Astrocyte (in vitro differentiated cells and primary cell): ENCODE results near the gene OR1E2. TPM values are rescaled to one million over a fixed set of nuclear protein-coding genes. Genes with fewer than 3 reads are reported as not detected.
"Not testable (repeated sequence)": the region's sequence is repeated elsewhere in the genome, so short reads cannot be mapped to it uniquely, and the experiment has no call there.

Source experiments
- DNase-seq: peaks from one replicate; pipeline ENCODE4 v3.0.0-alpha.2; 2010; ENCODE audit warnings: low read depth
- FAIRE-seq: peaks from 2 replicates; lab custom pipeline; 2011; peaks lifted over from hg19 to GRCh38; lab: Jason Lieb, UNC
- H2AFZ ChIP-seq: 2 replicates; pipeline ENCODE4 v1.6.0; 2012; ENCODE audit warnings: low read depth, low read length, inconsistent platforms
- H3K27ac ChIP-seq: 2 replicates; pipeline ENCODE4 v1.5.1; 2011; ENCODE audit warnings: low read depth, low read length, inconsistent platforms
- H3K27me3 ChIP-seq: 2 replicates; pipeline ENCODE4 v1.6.0; 2011; ENCODE audit warnings: low read length, inconsistent platforms; ENCODE audit not compliant: insufficient read depth
- H3K36me3 ChIP-seq: 2 replicates; pipeline ENCODE4 v1.5.1; 2011; ENCODE audit warnings: low read length, inconsistent platforms; ENCODE audit not compliant: insufficient read depth
- H3K4me1 ChIP-seq: 2 replicates; pipeline ENCODE4 v1.5.1; 2011; ENCODE audit warnings: low read length, inconsistent platforms; ENCODE audit not compliant: insufficient read depth
- H3K4me2 ChIP-seq: 2 replicates; pipeline ENCODE4 v1.6.0; 2012; ENCODE audit warnings: low read length, inconsistent platforms
- H3K4me3 ChIP-seq: 2 replicates; pipeline ENCODE4 v1.5.1; 2011; ENCODE audit warnings: low read depth, mild to moderate bottlenecking, low read length, inconsistent platforms; ENCODE audit not compliant: insufficient read depth
- H3K79me2 ChIP-seq: 2 replicates; pipeline ENCODE4 v1.6.0; 2012; ENCODE audit warnings: mild to moderate bottlenecking, low read length, inconsistent platforms; ENCODE audit not compliant: insufficient read depth
- H3K9ac ChIP-seq: 2 replicates; pipeline ENCODE4 v1.6.0; 2012; ENCODE audit warnings: mild to moderate bottlenecking, low read length, inconsistent platforms
- H3K9me3 ChIP-seq: 2 replicates; pipeline ENCODE4 v1.5.1; 2012; ENCODE audit warnings: low read depth, mild to moderate bottlenecking, low read length, inconsistent platforms; ENCODE audit not compliant: insufficient read depth
- H4K20me1 ChIP-seq: 2 replicates; pipeline ENCODE4 v1.6.0; 2012; ENCODE audit warnings: low read length, inconsistent platforms; ENCODE audit not compliant: insufficient read depth
- H3K27ac Mint-ChIP-seq: one replicate; pipeline ENCODE4 v1.8.0; 2021; ENCODE audit warnings: mild to moderate bottlenecking, mixed read lengths; ENCODE audit not compliant: unreplicated experiment
- H3K27me3 Mint-ChIP-seq: one replicate; pipeline ENCODE4 v1.8.0; 2021; ENCODE audit warnings: low read depth, mixed read lengths; ENCODE audit not compliant: unreplicated experiment
- H3K36me3 Mint-ChIP-seq: one replicate; pipeline ENCODE4 v1.8.0; 2021; ENCODE audit warnings: low read depth, mixed read lengths; ENCODE audit not compliant: unreplicated experiment
- H3K4me1 Mint-ChIP-seq: one replicate; pipeline ENCODE4 v1.8.0; 2021; ENCODE audit warnings: low read depth, mixed read lengths; ENCODE audit not compliant: unreplicated experiment
- H3K4me3 Mint-ChIP-seq: one replicate; pipeline ENCODE4 v1.8.0; 2021; ENCODE audit warnings: mild to moderate bottlenecking, moderate library complexity, mixed read lengths; ENCODE audit not compliant: unreplicated experiment
- H3K9me3 Mint-ChIP-seq: one replicate; pipeline ENCODE4 v1.8.0; 2021; ENCODE audit warnings: mild to moderate bottlenecking, mixed read lengths; ENCODE audit not compliant: unreplicated experiment
- CTCF ChIP-seq: IDR thresholded peaks from 2 replicates; pipeline ENCODE4 v1.5.1; 2011; ENCODE audit warnings: low read depth, mild to moderate bottlenecking, inconsistent platforms, low read length, moderate library complexity; ENCODE audit not compliant: insufficient read depth
- EZH2 ChIP-seq: IDR thresholded peaks from 2 replicates; pipeline ENCODE4 v1.6.1; 2012; ENCODE audit warnings: mild to moderate bottlenecking, low read length, inconsistent platforms; ENCODE audit not compliant: insufficient read depth
- total RNA-seq: library from RNA; stranded (reverse); gene quantifications from 2 replicates; pipeline ENCODE4 v1.2.1, GENCODE V29; 2021

The OR1E2 gene
- total RNA-seq, 1 donor from 2014 or later, result not detected

GRCh38 chr17:3472137-3472536 lies 38.5 kb upstream of the OR1E2 start:
- Histone ChIP-seq H4K20me1 (no peaks in the 10 kb centered on the region), H3K79me2 (no peaks in the 10 kb centered on the region), H3K27me3 (no peaks in the 10 kb centered on the region), H3K36me3 (no peaks in the 10 kb centered on the region), H3K27ac (no peak overlapping the region), H3K4me1 (no peaks in the 10 kb centered on the region), H2AFZ (no peak overlapping the region), H3K9me3 (no peaks in the 10 kb centered on the region), H3K4me3 (no peak overlapping the region), H3K4me2 (no peak overlapping the region), H3K9ac (no peak overlapping the region)
- FAIRE-seq (no peak), DNase-seq (no peak)
- H3K9me3 Mint-ChIP-seq, result no peaks in the 10 kb centered on the region
- H3K27ac Mint-ChIP-seq, result no peak overlapping the region
- no peaks in the 10 kb centered on the region for H3K4me1 Mint-ChIP-seq
- H3K4me3 Mint-ChIP-seq, result no peak overlapping the region
- no peaks in the 10 kb centered on the region for H3K27me3 Mint-ChIP-seq
- no peak for TF ChIP-seq EZH2
- TF ChIP-seq CTCF, result no peak
- H3K36me3 Mint-ChIP-seq, result no peaks in the 10 kb centered on the region

- FAIRE-seq (no peak), DNase-seq (no peak)
- no peak for TF ChIP-seq EZH2
- no peak for TF ChIP-seq CTCF
- Mint-ChIP-seq H3K4me1 (no peaks in the 10 kb centered on the region), H3K4me3 (no peak within 1 kb of the TSS), H3K9me3 (no peaks in the 10 kb centered on the region), H3K27ac (no peak within 1 kb of the TSS), H3K27me3 (no peaks in the 10 kb centered on the region), H3K36me3 (no peaks in the 10 kb centered on the region)
- H3K27me3 ChIP-seq, result no peaks in the 10 kb centered on the region
- H3K4me3 ChIP-seq, result no peak within 1 kb of the TSS
- H3K79me2 ChIP-seq, result no peaks in the 10 kb centered on the region
- no peaks in the 10 kb centered on the region for H3K9me3 ChIP-seq
- no peak within 1 kb of the TSS for H3K9ac ChIP-seq
- no peak within 1 kb of the TSS for H3K4me2 ChIP-seq
- no peaks in the 10 kb centered on the region for H4K20me1 ChIP-seq
- no peaks in the 10 kb centered on the region for H3K4me1 ChIP-seq
- no peak within 1 kb of the TSS for H2AFZ ChIP-seq
- no peak within 1 kb of the TSS for H3K27ac ChIP-seq
- no peaks in the 10 kb centered on the region for H3K36me3 ChIP-seq
Measured at GRCh38 chr17:3471599-3471998, 38.0 kb upstream of the OR1E2 start, which contains the start of gene SPATA22. TSS of gene SPATA22 (minus strand) at chr17:3471819. CDS start at chr17:3469325, 2,494 bp downstream.

GRCh38 chr17:3469529-3469928 lies 35.9 kb upstream of the OR1E2 start:
- H3K9me3 Mint-ChIP-seq, result no peaks in the 10 kb centered on the region
- H3K4me2 ChIP-seq, result no peak overlapping the region
- FAIRE-seq (no peak), DNase-seq (no peak)
- H3K4me3 ChIP-seq, result no peak overlapping the region
- H3K36me3 Mint-ChIP-seq, result no peaks in the 10 kb centered on the region
- no peak overlapping the region for H3K27ac Mint-ChIP-seq
- H3K4me1 Mint-ChIP-seq, result no peaks in the 10 kb centered on the region
- H4K20me1 ChIP-seq, result no peaks in the 10 kb centered on the region
- TF ChIP-seq CTCF, result no peak
- TF ChIP-seq EZH2, result no peak
- H3K27me3 Mint-ChIP-seq, result no peaks in the 10 kb centered on the region
- H3K9me3 ChIP-seq, result no peaks in the 10 kb centered on the region
- H3K4me1 ChIP-seq, result no peaks in the 10 kb centered on the region
- no peaks in the 10 kb centered on the region for H3K27me3 ChIP-seq
- H3K79me2 ChIP-seq, result no peaks in the 10 kb centered on the region
- no peak overlapping the region for H2AFZ ChIP-seq
- H3K27ac ChIP-seq, result no peak overlapping the region
- no peak overlapping the region for H3K9ac ChIP-seq
- no peak overlapping the region for H3K4me3 Mint-ChIP-seq
- no peaks in the 10 kb centered on the region for H3K36me3 ChIP-seq

- not testable (repeated sequence) for H3K27me3 Mint-ChIP-seq, H3K36me3 ChIP-seq, FAIRE-seq, H3K4me1 Mint-ChIP-seq, H3K27me3 ChIP-seq, H3K9me3 ChIP-seq, H3K27ac ChIP-seq, H3K4me3 Mint-ChIP-seq, H3K36me3 Mint-ChIP-seq, H3K9ac ChIP-seq, H3K4me1 ChIP-seq, H4K20me1 ChIP-seq, H3K4me2 ChIP-seq, H3K79me2 ChIP-seq, H3K9me3 Mint-ChIP-seq, H3K27ac Mint-ChIP-seq, DNase-seq, H2AFZ ChIP-seq, H3K4me3 ChIP-seq
Measured at GRCh38 chr17:3466355-3466754, 32.7 kb upstream of the OR1E2 start.
